GM19328 (cell line): ENCODE measurements around the gene NSMF.
"Not testable (repeated sequence)": the region's sequence is repeated elsewhere in the genome, so short reads cannot be mapped to it uniquely, and the experiment has no call there.

Experiments used
- ATAC-seq: cut with Tn5 transposase; IDR thresholded peaks from one replicate; pipeline ENCODE4 v1.9.1; 2021; ENCODE audit warnings: mild to moderate bottlenecking, moderate library complexity; ENCODE audit not compliant: unreplicated experiment

Gene NSMF

DNA sequence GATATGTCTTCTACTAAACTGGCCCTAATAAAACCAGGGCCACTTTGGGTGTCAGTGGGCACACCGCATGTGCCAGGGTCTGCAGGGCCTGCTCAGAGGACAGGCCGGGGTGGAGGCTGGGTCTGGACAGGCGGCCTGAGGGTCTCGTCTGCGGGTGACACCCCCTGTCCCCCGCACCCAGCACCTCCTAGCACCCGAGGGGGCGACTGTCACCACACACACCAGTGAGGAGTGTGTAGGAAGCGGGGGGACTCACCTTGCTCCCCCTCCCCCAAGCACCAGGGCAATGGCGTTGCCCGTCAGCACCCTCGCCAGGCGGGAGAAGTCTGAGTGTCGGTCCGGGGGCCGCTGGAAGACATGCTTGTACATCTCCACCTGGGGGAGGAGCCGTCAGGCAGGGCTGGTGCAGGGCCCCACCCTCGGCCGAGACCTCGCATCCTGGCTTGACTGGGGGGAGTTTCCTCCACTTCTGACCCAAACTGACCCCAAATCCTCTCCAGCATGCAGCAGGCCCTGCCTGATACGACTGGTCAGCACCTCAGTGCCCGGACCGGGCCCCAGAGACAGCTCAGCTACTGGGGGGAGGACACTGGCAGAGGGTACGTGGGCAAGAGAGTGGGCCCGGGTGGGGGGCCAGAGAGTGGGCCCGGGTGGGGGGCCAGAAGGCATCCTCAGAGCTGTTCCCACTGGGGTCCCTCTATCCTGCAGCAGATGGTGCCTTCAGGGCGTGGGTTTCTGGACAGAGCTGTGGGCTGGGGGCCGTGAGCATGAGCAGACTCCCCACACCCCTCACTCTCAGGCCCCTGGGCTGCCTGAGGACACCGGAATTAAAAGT is 18.9 kb upstream of the NSMF start:
- no peak for ATAC-seq

DNA sequence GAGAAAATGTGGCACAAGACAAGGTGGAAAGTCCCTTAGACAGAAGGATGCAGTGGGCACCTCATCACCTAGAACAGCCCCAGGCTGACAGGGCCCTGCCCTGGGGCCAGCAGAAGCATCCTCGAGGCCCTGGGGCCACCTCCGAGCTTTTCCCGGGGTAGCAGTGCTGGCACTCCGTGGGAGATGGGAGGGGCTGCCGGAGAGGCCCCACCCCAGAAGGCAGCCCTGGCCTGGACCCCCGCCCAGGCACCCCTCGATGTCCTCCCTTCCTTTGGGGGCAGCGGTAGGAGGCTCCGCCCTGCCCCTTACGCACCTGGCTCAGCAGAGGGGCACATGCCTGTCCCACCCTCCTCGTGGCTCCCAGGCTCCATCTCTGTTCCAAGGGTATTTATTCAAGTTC is 17.7 kb upstream of the NSMF start:
- no peak for ATAC-seq

DNA sequence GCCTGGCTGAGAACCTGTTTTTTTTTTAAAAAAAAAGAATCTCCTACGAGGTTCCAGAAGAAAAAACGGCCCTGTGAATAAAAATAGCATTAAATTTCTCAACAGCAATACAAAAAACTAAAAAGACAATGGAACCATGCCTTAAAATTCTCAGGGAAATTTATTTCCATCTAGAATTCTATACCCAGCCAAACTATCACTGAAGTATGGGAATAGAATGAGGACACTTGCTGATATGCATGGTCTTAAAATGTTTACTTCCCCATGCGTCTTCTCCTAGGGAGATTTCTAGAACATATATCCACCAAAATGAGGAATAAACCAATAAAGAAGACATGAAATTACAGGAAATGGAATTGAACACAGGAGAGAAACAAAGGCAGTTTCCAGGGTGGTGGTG is 16.5 kb upstream of the NSMF start:
- ATAC-seq = no peak

DNA sequence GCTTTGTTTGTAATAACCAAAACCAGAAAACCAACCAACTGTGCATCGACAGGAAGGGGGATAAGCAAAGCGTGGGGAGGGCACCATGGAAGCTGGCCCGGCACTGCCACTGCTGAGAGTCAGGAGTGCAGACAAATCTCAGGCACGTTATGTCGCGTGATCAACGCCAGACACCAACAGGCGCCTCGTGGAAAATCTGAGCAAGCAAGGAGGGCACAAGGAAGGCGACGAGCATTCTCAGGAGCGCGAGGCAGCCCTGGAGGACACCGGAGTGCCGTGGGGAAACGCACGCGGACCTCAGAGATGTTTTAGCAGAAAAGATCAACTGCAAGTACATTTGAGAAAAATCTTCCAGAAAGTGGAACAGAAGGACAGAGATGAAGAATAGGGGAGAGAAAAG is 15.1 kb upstream of the NSMF start:
- no peak for ATAC-seq

DNA sequence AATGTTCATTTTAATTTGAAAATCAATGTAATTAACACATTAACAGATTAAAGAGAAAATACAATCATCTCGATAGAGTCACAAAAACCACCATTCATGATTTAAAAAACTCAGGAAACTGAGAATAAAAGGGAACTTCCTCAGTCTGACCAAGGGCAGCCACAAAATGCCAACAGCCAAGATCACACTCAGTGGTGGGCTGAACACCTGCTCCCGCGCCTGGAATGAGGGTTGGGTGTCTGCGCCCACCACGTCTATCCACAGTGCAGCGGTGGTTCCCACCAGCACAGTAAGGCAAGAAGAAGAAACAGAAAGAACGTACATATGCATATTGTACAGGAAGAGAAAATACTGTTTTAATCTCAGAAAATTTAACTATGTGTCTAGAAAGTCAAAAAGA is 11.7 kb upstream of the NSMF start:
- no peak for ATAC-seq

DNA sequence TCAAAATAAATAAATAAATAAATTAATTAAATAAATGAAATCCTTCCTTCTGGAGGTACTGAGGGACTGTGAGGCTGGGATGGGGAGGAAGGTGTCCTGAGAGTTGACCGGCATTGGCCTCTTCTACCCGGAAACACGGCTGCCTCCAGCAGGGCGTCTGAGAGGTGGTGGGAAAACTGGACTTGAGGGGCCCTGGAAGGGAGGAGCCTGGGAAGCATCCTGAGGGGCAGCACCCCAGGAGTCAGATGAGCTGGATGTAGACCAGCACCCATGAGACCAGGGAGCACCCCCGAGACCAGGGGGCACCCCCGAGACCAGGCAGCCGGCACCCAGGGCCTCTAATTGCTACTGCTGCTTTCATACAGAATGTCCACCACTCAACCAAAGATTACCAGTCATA is 8.8 kb upstream of the NSMF start:
- no peak for ATAC-seq

DNA sequence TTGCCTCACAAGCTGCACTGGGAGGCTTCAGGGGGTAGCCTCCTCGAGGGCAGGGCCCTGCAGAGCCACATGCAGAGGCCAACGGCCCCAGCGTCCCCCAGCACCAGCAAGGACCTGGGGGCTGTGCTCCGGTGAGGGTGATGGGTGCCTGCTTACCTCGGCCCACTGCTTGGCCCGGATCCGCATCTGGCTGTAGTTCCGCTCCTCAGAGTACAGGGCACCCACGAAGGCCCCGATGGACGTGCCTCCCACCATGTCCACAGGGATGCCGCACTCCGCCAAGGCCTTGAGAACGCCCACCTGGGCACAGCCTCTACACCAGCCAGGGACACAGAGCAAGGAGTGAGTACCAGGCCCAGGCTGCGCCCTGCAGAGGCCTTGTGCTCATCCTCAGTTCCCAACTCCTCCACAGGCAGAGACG is 8.0 kb upstream of the NSMF start:
- no peak for ATAC-seq

DNA sequence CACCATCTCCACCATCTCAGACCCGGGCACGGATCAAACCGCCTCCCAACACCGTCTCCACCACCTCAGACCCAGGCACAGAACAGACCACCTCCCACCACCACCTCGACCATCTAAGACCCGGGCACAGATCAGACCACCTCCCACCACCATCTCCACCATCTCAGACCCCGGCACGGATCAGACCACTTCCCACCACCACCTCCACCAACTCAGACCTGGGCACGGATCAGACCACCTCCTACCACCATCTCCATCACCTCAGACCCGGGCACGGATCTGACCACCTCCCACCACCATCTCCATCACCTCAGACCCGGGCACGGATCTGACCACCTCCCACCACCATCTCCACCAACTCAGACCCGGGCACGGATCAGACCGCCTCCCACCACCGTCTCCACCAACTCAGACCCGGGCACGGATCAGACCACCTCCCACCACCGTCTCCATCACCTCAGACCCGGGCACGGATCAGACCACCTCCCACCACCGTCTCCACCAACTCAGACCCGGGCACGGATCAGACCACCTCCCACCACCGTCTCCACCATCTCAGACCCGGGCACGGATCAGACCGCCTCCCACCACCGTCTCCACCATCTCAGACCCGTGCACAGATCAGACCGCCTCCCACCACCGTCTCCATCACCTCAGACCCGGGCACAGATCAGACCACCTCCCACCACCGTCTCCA is 7.4 kb upstream of the NSMF start:
- not testable (repeated sequence) for ATAC-seq

DNA sequence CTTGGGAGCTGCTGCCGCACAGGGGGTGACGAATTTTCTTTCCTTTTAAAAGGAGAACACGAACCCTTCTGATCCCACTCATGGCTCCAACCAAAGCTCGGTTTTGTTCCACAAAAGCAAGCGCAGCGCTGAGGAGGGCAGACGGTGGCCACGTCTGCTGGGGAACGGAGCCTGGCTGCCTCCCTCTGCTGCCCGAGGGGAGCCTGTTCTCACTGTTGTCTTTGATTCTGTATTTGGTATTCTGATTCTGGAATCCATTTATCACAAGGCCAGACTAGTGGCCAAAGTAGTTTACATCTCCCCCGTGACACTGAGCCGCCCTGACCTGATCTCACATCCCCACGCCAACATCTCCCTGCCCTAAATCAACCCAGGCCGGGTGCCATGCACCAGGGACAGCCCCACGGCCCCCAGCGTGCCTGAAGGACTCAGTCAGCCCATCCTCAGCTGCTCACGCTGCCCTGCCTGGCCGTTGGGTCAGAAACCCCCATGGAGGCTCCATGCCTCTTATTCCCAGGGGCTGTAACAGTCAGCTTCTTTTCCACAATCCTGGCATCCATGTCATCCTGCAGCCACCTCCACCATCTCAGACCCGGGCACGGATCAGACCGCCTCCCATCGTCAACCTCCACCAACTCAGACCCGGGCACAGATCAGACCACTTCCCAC is 6.7 kb upstream of the NSMF start:
- ATAC-seq = no peak

DNA sequence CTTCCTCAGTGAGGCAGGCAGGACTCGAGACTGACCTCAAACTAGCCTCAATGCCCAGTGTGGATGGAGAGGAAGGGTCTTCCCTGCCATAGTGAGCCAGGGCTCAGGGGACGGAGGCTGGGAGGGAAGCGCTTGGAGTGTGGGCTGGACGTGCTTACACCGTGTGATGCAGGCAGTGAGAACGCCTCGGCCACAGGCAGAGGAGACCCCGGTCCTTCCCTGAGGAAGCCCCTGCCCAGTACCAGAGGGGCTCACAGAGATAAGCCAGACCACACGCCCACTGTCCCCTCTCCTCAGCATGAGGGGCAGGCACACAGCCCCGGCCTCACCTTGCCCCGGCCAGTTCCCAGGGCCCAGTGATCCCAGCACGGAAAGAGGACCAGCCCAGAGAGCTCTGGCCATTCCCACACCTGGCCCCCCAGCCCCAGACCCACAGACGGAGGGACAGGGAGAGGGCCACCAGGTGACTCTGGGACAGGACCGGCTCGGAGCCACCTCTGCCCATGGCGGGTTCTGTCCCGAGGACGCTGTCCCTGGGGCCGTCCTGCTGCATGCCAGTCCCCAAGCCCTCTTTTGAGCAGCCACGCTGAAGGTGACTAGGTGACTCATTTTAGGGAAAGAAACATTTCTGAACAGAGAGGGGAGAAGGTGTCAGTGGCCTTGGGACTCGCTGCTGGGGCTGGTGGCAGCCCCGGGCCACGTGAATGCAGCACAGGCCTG is 6.0 kb upstream of the NSMF start:
- ATAC-seq = no peak

DNA sequence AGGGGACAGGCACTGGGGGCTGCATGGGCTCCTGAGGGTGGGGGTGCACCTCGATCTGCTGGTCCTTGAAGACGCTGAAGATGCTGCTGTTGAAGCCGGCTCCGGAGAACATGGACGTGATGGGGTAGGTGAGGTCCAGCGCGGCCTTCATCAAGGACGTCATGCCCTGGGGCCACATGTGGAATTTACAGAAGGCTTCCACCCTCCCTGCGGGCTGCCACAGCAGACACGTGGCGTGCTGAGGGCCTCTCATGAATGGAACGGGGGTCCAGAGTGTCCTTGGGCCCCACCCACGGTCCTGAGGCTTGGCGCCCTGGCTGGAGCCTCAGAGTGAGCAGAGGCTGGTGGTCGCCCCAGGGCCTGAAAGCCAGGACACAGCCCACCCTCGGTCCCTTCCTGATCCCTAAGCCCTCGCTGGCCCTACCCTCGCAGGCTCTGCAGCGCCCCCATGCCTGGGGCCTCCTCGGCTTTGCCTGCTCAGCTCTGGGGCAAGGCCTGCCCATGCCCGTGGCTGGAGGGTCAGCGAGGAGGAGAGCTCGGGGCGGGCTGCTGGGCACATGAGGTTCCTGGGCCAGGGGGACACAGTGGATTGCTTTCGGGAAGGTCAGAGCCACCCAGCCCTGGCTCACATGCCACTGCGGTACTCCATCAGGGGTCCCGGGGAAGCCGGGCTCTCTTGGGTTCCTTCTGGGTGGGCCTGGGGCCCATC is 5.3 kb upstream of the NSMF start:
- no peak for ATAC-seq

DNA sequence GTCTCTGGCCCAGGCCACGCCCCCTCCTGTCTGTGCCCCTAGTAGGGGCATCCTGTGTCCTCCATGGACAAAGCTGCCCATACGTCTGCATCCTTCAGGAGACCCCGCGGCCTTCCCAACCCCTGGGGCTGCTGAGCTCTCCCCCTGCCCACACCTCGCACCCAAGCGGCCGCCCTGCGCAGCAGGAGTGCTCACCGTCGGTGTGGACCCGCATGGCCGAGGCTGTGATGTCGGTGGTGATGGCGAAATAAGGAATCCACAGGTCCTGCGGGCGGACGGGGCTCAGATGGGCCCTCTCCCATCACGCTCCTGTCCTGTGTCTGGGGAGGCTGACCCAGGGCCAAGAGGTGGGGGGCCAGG is 4.8 kb upstream of the NSMF start:
- ATAC-seq = no peak

DNA sequence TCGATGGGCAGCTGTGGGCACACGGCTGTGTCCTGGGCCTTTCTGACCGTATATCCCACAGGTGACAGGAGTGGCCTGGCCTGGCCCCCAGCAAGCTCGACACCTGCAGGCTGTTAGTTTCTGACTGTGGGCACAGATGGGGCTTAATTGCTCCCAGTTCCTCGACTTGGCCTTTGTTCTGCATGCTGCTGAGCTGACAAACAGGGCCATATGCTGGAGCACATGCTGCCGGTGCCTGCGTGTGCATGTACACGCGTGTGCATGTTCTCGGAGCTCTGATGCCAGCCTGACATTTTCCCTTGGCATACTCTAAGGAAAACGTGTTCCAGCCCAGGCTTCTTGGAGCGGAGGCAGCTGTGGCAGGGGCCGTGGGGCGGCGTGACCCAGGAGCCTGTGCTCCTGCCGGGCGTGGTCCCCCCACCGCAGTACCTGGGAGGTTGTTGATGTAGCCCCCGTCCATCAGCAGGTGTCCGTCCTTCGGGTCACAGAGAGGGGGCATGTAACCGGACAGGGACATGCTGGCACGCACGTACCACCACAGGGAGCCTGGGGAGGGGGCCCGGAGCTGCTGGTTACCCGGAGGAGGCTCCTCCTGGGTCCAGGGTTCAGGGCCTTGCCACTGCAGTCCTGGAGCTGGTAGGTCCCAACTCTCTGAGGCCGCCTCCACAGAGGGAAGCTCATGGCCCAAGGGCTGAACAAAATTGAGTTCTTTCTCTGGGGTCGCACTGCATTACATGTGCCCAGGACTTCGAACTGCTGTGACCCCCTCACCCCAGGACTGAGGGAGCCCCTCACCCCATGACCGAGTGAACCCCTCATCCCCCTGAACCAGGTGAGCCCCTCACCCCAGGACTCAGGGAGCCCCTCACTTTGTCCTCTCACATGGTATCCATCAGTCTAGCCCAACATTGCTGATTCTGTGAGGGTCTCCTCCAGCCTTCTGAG is 4.1 kb upstream of the NSMF start:
- no peak for ATAC-seq

DNA sequence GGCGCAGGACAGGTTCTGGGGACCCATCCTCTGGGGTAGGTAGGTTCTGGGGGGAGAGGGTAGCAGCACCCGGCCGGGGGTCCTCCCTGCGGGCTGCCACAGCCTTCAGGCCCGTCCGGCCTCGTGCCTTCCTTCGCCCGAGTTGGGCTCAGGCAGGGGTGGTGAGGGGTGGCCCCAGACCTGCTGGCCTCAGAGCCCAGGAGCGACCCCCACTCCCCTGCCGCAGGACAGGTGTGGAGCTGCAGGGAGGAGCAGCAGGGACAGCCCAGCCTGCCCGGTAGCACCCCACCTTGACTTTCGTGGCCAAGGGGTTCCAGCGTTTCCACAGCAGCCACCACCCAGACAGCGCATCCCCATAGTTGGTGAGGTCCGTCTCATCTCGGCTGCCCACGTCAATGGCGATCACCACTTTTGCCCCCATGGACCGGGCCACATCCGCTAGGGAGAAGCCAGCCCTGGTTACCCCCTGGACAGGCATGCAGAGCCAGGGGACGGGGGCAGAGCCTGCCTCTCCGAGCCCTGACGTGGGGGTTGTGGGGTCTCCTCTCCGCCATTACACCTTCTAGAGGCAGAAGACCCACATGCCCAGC is 3.4 kb upstream of the NSMF start:
- ATAC-seq = no peak

DNA sequence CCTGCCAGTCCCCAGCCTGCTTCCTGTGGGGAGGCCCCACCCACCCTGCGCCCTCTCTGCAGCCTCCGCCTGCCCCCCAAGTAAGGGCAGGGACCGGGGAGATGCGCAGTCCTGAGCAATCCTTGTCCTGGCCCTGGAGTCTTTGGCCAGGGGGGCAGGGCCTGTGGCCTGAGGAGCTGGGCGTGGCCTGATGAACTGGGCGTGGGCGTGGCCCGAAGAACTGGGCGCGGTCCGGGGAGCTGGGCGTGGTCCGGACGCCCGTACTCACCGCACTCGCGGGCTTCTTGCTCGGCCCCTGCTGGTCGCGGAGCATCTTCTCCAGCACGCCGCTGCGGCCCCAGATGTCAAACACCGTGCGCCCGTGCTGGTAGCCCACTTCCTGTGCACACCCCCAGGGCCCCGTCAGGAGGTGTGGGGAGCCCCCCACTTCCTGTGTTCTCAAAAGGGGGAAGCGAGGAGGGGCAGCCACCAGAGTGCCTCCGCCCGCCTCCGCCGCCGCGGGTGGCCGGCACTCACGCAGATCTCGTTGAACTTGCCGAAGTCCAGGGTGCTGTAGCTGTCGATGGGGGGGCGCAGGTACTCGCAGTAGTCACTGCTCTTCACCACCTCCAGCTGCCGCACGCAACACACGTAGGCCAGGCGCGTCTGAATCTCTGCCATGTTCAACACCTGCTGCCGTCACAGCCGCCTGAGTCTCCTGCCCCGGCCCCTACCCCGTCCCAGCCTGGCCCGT is 2.7 kb upstream of the NSMF start:
- ATAC-seq = no peak

DNA sequence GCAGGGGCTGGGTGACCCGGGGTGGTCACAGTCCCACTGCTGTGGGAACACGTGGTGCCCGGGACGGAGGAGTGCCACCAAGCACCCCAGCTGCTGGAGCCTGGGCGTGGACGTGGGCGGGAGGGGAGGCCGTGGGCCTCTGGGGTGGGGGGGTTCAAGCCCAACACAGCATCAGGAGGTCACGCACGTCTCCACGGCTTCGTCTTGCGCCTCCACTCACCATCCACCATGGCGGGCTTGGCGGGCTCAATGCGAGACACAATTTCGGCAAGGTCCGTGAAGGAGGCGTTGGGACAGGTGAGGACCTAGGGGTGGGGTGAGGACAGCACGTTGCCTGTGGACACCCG is 2.2 kb upstream of the NSMF start:
- ATAC-seq = no peak

DNA sequence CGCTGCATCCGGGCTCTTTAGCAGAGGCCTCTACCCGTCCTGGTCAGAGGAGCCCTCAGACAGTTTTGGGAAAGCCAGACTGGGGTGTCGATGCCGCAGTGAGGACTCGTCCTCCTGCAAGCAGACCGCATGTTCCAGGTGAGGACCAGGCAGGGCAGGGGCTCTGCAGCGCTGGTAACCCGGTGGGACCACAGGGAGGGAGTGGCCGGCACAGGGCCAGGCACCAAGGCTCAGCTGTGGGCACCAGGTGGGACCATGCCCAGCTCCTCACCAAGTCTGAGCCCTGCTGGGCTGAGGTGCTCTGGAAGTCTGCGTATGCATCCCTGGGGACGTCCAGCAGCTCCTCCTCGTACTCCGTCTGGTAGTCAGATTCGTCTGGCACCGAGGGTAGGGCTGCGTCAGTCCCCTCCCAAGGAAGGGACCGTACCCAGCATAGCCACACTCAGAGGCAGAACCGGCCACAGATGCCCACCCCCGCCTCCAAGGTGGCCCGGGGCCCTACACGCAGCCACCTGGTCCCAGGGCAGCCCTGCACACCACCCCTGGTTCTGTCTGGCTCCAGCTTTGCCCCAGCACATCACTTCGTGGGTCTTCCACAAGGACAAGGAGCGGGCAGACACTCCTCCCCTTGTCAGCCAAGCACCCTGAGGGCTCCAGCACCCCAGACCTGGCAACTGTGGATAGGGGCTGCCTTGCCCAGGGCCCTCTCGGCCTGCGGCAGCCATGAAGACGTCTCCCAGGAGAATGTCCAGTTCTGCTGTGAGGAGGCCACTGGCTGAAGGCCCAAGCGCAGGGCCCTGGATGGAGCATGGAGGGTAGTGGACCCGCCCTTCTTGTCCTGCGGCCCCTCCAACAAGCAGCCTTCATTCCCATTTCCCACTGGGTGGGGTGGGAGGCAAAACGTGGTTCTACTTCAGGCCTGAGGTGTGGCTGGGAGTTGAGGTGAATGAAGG is 1.5 kb upstream of the NSMF start:
- ATAC-seq = no peak
